GM18517 (cell line): ENCODE data around the gene AOC3.

Source experiments
- ATAC-seq: cut with Tn5 transposase; IDR thresholded peaks from one replicate; pipeline ENCODE4 v1.9.1; 2021; ENCODE audit warnings: mild to moderate bottlenecking, moderate library complexity; ENCODE audit not compliant: unreplicated experiment

The AOC3 gene, protein sequence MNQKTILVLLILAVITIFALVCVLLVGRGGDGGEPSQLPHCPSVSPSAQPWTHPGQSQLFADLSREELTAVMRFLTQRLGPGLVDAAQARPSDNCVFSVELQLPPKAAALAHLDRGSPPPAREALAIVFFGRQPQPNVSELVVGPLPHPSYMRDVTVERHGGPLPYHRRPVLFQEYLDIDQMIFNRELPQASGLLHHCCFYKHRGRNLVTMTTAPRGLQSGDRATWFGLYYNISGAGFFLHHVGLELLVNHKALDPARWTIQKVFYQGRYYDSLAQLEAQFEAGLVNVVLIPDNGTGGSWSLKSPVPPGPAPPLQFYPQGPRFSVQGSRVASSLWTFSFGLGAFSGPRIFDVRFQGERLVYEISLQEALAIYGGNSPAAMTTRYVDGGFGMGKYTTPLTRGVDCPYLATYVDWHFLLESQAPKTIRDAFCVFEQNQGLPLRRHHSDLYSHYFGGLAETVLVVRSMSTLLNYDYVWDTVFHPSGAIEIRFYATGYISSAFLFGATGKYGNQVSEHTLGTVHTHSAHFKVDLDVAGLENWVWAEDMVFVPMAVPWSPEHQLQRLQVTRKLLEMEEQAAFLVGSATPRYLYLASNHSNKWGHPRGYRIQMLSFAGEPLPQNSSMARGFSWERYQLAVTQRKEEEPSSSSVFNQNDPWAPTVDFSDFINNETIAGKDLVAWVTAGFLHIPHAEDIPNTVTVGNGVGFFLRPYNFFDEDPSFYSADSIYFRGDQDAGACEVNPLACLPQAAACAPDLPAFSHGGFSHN

DNA sequence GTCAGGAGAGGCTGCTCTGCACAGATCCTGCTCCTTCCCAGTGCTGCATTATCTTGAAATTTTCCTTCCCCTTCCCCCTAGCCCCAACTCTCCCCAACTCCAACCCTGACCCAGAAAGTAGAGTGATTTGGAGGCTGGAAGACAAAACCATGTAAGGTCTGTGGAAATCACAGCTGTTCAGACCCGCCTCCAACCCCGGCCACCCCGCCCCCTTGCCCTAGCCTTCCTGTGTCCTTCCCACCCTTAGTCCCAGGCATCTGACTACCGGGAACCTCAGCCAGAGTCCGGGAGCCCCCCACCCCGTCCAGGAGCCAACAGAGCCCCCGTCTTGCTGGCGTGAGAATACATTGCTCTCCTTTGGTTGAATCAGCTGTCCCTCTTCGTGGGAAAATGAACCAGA lies at the start of gene AOC3:
TSS of gene AOC3 (plus strand) at position 246 of the 400 bp plus-strand sequence. CDS start at position 391, 145 bp downstream.
- ATAC-seq, result no peak

- ATAC-seq, result no peak
Measured at GRCh38 chr17:42803074-42803883, 47.7 kb upstream of the AOC3 start.

DNA sequence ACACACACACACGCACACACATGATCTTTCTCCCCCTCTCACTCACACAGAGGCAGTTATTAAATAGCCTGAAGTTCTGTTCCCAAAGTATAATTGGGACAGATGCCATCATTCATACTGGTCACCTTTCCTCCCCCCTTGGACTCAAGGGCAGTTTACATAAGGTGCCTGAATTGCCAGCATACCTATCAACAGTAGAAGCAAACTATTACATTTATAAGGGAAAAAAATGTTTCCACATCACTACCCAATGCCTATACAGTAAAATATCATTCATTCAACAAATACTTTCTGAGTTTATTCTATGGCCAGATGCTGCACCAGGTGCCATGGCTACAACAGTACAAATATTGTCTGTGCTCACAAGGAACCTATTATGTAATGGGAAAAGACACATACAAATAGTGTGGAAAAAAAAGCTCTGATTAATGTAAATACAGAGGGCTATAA lies 46.1 kb upstream of the AOC3 start:
- no peak for ATAC-seq

DNA sequence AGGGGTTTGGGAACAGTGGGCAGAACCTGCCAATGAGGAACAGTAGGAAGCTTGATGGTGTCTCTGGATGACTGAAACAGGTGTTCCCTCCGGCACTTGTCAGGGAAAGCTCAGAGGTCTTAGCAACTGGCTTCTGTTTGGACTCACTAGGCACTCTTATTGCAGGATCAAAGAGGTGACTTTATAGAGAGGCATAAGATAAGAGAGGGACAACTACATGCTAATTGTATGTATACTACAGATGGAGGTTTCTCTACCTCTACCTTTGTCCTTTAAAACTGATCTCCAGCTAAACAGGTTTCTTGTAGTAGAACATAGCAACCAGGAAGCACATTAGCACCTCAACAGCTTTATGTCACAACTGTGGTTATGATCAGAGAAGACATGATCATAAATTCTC lies 44.8 kb upstream of the AOC3 start:
- no peak for ATAC-seq

DNA sequence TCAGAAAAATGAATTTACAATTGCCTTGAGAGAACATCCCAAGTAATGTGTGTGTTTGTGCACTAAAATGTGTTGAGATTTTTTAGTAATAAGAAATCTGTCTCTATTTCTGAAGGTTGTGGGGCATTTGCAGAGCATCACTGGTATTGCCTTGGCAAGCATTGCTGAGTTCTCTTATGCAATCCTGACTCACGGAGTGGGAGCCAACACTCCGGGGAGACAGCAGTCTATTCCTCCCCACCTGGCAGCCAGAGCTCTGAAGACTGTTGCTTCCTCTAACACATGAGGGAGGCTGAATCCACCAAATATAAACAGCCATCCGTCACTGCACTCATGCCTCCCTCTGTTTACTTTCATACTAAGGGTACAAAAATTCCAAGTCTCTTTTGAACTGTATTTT lies 41.7 kb upstream of the AOC3 start:
- ATAC-seq, result no peak

DNA sequence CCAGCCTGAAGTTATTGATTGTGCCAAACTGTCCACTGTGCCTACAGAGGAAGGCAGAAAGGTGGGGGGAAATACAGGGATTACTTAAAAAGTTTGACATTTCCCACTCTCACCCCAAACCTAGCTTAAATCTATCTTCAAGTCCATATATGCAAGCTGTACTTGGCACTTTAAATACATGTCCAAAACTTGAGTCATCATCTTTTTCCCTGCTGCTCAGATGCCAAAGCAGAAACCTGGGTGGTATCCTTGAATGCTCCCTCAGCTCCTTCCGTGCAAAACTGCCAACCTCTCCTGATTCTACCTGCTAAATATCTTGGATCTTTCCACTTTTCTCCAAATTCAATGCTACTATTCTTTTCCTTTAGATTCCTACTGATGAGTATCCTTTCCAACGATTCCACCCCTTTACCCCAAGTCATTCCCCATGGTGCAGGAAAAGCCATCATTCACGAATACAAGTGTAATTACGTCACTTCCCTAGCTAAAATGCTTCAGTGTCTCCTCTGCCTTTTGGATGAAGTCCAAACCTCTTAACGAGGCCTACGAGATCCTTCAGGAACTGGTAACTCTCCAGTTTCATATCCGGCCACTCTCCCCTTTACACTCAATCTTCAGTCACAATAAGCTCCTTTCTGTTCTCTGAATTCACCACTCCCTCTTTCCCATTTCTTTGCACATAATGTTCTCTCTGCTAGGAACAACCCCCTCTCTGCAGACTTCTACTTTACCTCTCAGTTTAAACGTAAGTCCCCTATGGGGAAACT lies 36.2 kb upstream of the AOC3 start:
- ATAC-seq, result no peak

GRCh38 chr17:42817866-42818265 lies 33.1 kb upstream of the AOC3 start:
- ATAC-seq, result no peak

DNA sequence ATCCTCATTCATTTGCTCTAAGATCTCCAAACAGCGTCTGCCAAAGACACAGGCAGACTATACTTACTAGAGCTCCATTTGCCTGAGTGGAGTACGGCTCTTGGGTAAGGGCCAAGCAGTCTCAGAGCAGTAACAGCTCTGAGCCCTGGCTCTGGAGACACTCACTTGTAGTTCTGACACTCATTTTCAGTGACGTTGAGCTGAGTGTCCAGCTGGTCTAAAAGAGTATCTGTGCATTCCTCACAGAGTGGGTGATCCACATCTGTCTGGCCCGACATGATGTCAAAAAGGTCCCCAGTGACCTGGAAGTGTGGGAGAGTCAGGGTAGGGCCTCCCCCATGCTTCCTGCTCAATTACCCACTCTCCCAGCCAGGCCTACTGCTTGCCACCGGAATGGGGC lies 32.6 kb upstream of the AOC3 start:
- no peak for ATAC-seq

- ATAC-seq, result no peak
Measured at GRCh38 chr17:42819939-42820535, 31.0 kb upstream of the AOC3 start.

GRCh38 chr17:42821176-42821575 lies 29.8 kb upstream of the AOC3 start:
- ATAC-seq, result no peak

DNA sequence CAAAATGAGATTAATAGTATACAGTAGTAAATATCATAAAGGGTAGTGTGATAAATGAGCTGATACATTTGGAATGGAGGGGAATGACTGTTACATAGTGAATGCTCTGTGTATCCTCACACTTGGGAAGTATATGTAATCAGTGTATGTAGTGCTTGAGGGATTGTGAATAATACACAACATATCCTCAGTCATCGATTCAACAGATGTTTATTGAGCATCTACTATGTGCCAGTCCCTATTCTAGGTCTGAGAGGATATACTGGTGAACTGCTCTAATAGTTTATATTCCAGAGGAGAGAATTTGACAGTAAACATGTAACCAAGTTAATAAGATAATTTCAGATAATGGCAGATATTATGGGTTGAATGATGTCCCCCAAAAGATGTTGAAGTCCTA lies 23.5 kb upstream of the AOC3 start:
- no peak for ATAC-seq

DNA sequence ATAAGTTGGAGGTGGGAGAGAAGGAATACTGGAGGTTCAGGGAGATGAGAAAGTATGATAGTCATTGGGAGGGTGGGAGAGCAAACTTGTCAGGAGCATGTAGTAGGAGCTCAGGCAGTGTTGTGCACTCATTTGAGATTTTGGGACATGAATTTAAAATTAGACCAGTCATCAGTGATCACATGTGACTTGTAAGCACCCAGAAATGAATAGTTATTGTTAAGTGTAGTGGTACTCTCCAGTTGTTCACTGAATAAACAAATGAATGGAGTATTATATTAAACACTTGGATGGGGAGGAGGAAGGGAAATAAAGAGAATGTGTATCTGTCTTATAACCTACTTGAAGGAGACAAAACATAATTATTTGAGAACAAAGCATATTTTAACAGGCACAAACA lies 20.0 kb upstream of the AOC3 start:
- ATAC-seq, result no peak

DNA sequence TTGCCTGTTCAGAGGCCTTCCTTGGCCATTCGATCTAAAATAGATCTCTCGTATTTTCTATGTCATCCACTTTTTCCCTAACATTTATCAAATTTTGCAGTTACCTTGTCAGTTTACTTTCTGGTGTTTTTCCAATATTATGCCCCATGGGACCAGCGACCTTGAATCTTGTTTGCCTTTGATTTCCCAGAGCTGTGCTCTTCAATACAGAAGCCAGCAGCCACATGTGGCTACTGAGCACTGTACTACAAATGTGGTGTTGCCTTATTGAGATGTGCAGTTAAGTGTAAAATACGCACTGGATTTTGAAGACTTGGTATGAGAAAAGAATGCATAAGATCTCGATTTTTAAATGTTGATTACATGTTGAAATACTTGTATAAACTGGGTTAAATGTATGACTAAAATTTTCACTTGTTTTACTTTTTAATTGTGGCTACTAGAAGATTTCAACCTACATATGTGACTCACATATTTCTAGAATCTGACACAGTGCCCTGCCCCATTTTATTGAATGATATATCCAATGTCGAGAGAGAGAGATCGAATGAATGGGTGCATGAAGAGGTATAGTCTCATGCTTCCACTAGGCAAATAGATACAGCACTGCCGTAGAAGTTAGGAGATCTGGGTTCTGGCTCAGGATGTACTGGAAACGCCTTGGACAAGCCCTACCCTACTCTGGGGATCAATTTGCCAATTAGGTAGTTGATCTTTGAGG lies 18.6 kb upstream of the AOC3 start:
- peak; percentile 22 for ATAC-seq

GRCh38 chr17:42832934-42833766 lies 17.8 kb upstream of the AOC3 start, which contains the start of gene PSME3:
Gene PSME3, plus strand, starts transcription at chr17:42833397. Its CDS starts 235 bp downstream, at chr17:42833632.
- ATAC-seq, result peak; percentile 75

- no peak for ATAC-seq
Measured at GRCh38 chr17:42833767-42834422, 17.1 kb upstream of the AOC3 start.

DNA sequence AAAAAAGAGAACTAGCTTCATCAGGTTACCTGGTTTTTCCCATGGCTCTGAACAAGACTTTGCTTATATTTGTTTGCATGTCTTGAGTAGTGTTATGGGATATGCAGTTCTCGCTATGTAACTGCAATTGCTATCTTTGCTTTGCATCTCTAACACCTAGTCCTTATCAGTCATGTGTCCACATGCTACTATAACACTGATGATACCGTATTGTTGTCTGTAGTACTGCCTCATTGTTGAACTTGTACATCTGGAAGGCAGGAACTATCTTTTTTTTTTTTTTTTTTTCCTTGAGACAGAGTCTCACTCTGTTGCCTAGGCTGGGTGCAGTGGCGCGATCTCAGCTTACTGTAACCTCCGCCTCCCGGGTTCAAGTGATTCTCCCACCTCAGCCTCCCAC lies 15.3 kb upstream of the AOC3 start:
- ATAC-seq, result no peak

DNA sequence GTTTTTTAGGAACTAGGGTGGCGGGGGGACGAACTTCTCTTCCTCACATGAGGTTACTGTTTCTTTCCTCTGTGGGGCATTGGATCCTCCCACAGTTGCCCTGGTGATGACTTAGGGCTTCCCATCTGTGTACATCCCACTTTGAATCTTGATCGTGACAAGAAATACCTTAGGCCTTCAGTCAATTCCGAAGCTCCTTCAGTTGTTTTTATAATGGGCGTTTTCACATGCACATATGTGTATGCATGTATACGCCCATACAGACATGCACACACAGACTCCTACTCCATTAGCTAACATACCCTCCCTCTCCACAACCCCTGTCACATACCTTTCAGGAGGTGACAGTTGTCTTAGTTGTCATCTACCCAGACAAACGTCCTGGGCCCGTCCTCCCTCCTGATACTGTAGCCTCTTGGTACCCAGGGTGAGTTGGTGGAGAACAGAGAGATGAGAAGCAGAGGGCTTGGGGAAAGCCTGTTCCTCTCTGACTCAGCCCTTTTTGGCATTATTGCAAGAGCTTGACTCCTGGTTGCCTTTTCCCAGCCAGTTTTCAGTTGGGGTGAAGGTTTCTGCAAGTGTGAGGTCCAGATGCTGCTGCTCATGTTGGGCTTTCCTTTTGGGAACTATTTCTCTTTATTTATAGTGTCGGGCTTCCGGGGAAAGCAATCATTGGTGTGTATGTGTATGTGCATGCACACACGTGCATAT lies 8.9 kb upstream of the AOC3 start:
- ATAC-seq, result no peak
